ENCODE results near the gene ANKRD37.

DNA sequence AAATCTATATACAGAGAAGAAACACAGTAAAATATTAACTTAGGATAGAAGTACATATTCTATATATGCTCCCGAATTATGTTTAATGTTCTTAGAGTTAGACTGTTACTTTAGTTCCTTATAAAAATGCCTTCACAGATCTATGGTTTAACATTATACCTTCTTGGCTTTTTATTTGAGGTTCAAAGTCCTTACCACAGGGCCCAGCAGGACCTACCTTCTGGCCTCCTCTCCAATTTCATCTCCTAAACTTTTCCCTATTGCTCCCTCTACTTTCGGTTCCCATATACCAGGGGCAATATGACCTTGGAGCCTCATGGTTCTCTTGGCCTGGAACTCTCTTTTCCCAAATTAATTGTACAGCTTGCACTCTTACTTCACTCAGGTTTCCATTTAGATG is 11.8 kb downstream of the ANKRD37 start:
- TF ChIP-seq ARNT (IDR thresholded peaks at IDR 0.05) (no peak), SP1 (IDR thresholded peaks at IDR 0.05) (no peak), BHLHE40 (IDR thresholded peaks at IDR 0.05; ENCODE audit: borderline replicate concordance) (no peak), FOXM1 (IDR thresholded peaks at IDR 0.05; ENCODE audit: borderline replicate concordance) (no peak), FOXA1 (IDR thresholded peaks at IDR 0.05) (no peak), SUZ12 (IDR thresholded peaks at IDR 0.05) (no peak)
- TF ChIP-seq, protein P1, sequence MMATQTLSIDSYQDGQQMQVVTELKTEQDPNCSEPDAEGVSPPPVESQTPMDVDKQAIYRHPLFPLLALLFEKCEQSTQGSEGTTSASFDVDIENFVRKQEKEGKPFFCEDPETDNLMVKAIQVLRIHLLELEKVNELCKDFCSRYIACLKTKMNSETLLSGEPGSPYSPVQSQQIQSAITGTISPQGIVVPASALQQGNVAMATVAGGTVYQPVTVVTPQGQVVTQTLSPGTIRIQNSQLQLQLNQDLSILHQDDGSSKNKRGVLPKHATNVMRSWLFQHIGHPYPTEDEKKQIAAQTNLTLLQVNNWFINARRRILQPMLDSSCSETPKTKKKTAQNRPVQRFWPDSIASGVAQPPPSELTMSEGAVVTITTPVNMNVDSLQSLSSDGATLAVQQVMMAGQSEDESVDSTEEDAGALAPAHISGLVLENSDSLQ (IDR thresholded peaks at IDR 0.05): no peak
